Skeletal muscle tissue (tissue), 4 donors: ENCODE measurements around the gene SND1. TPM values are rescaled to one million over a fixed set of nuclear protein-coding genes. Genes with fewer than 3 reads are reported as not detected.

Experiments used
- H3K27ac ChIP-seq: one replicate; pipeline ENCODE4 v1.7.0; 2013; ENCODE audit warnings: mild to moderate bottlenecking, low read depth, low read length, inconsistent platforms
- H3K27me3 ChIP-seq, 3 donors: one replicate each; pipeline ENCODE4 v1.7.0; 2013; ENCODE audit warnings: low read length in 3 of 3; ENCODE audit not compliant: control insufficient read depth in 3 of 3, insufficient read depth in 3 of 3
- H3K36me3 ChIP-seq, 3 donors: one replicate each; pipeline ENCODE4 v1.7.0; 2013; ENCODE audit warnings: low read length in 3 of 3; ENCODE audit not compliant: control insufficient read depth in 3 of 3, insufficient read depth in 3 of 3
- H3K4me1 ChIP-seq, 3 donors: one replicate each; pipeline ENCODE4 v1.7.0; 2013; ENCODE audit warnings: low read length in 3 of 3, mild to moderate bottlenecking in 3 of 3; ENCODE audit not compliant: control insufficient read depth in 3 of 3, insufficient read depth in 3 of 3
- H3K4me3 ChIP-seq, 3 donors: one replicate each; pipeline ENCODE4 v1.7.0; 2013; ENCODE audit warnings: low read length in 3 of 3
- H3K9ac ChIP-seq, 3 donors: one replicate each; pipeline ENCODE4 v1.7.0; 2013; ENCODE audit warnings: low read length in 3 of 3, mild to moderate bottlenecking in 3 of 3, moderate library complexity in 2 of 3, low read depth in 1 of 3
- H3K9me3 ChIP-seq, 3 donors: one replicate each; pipeline ENCODE4 v1.7.0; 2013; ENCODE audit warnings: low read length in 3 of 3; ENCODE audit not compliant: control insufficient read depth in 3 of 3
- total RNA-seq: library from RNA; depleted of rRNA; stranded (reverse); fragments of >200 nt; gene quantifications from one replicate; pipeline ENCODE4 v1.2.3, GENCODE V29; 2014
- donor health status: Osteomylitis.

SND1 gene
- total RNA-seq, 1 donor from 2014 or later, result 104 TPM

- Histone ChIP-seq H3K4me3 (no peak overlapping the region), H3K27me3 (no peaks in the 10 kb centered on the region), H3K4me1 (peaks cover 0 to 2% (median 0%) of the 10 kb centered on the region in 3 donors), H3K27ac (no peak overlapping the region), H3K36me3 (no peaks in the 10 kb centered on the region), H3K9ac (no peak overlapping the region), H3K9me3 (no peaks in the 10 kb centered on the region)
Observed at GRCh38 chr7:128040205-128040604, 388.2 kb downstream of the SND1 start.

GRCh38 chr7:128041203-128041602 lies 389.2 kb downstream of the SND1 start:
- Histone ChIP-seq H3K27ac (no peak overlapping the region), H3K9ac (no peak overlapping the region), H3K9me3 (no peaks in the 10 kb centered on the region), H3K27me3 (no peaks in the 10 kb centered on the region), H3K4me3 (no peak overlapping the region), H3K36me3 (no peaks in the 10 kb centered on the region), H3K4me1 (peaks cover 0 to 2% (median 0%) of the 10 kb centered on the region in 3 donors)

GRCh38 chr7:128042012-128042411 lies 390.0 kb downstream of the SND1 start:
- no peaks in the 10 kb centered on the region for H3K27me3 ChIP-seq
- no peak overlapping the region for H3K27ac ChIP-seq
- H3K9ac ChIP-seq, result no peak overlapping the region
- no peak overlapping the region for H3K4me3 ChIP-seq
- peaks cover 0 to 2% (median 0%) of the 10 kb centered on the region in 3 donors for H3K4me1 ChIP-seq
- no peaks in the 10 kb centered on the region for H3K36me3 ChIP-seq
- no peaks in the 10 kb centered on the region for H3K9me3 ChIP-seq

GRCh38 chr7:128044064-128044463 lies 392.1 kb downstream of the SND1 start:
- Histone ChIP-seq H3K4me1 (peaks cover 0 to 2% (median 0%) of the 10 kb centered on the region in 3 donors), H3K27ac (no peak overlapping the region), H3K9me3 (no peaks in the 10 kb centered on the region)

GRCh38 chr7:128045158-128045557 lies 393.2 kb downstream of the SND1 start:
- no peak overlapping the region for H3K9ac ChIP-seq
- no peaks in the 10 kb centered on the region for H3K27me3 ChIP-seq
- H3K4me3 ChIP-seq, result no peak overlapping the region
- no peaks in the 10 kb centered on the region for H3K36me3 ChIP-seq
- peaks cover 0 to 2% (median 0%) of the 10 kb centered on the region in 3 donors for H3K4me1 ChIP-seq
- no peak overlapping the region for H3K27ac ChIP-seq
- H3K9me3 ChIP-seq, result no peaks in the 10 kb centered on the region

More at GRCh38 chr7:128044064-128044463, 392.1 kb downstream of the SND1 start:
- H3K4me3 ChIP-seq, result no peak overlapping the region
- H3K9ac ChIP-seq, result no peak overlapping the region
- no peaks in the 10 kb centered on the region for H3K27me3 ChIP-seq
- H3K36me3 ChIP-seq, result no peaks in the 10 kb centered on the region

- Histone ChIP-seq H3K4me1 (peaks cover 0 to 2% (median 0%) of the 10 kb centered on the region in 3 donors), H3K36me3 (no peaks in the 10 kb centered on the region), H3K4me3 (no peak overlapping the region), H3K27ac (no peak overlapping the region), H3K9ac (no peak overlapping the region), H3K9me3 (no peaks in the 10 kb centered on the region), H3K27me3 (no peaks in the 10 kb centered on the region)
Observed at GRCh38 chr7:128045766-128046165, 393.8 kb downstream of the SND1 start.

GRCh38 chr7:128052404-128052803 lies 400.4 kb downstream of the SND1 start:
- H3K9me3 ChIP-seq, result no peaks in the 10 kb centered on the region

GRCh38 chr7:128053023-128053422 lies 401.0 kb downstream of the SND1 start:
- Histone ChIP-seq H3K36me3 (no peaks in the 10 kb centered on the region), H3K27me3 (no peaks in the 10 kb centered on the region), H3K4me3 (no peak overlapping the region), H3K9ac (no peak overlapping the region), H3K4me1 (no peaks in the 10 kb centered on the region), H3K9me3 (no peaks in the 10 kb centered on the region), H3K27ac (no peak overlapping the region)

More at GRCh38 chr7:128052404-128052803, 400.4 kb downstream of the SND1 start:
- Histone ChIP-seq H3K9ac (no peak overlapping the region), H3K27ac (no peak overlapping the region), H3K4me1 (no peaks in the 10 kb centered on the region), H3K36me3 (no peaks in the 10 kb centered on the region), H3K4me3 (no peak overlapping the region), H3K27me3 (no peaks in the 10 kb centered on the region)

GRCh38 chr7:128053991-128054390 lies 402.0 kb downstream of the SND1 start:
- H3K4me3 ChIP-seq, result no peak overlapping the region
- H3K36me3 ChIP-seq, result no peaks in the 10 kb centered on the region
- no peaks in the 10 kb centered on the region for H3K9me3 ChIP-seq
- no peak overlapping the region for H3K9ac ChIP-seq
- no peak overlapping the region for H3K27ac ChIP-seq
- no peaks in the 10 kb centered on the region for H3K27me3 ChIP-seq
- no peaks in the 10 kb centered on the region for H3K4me1 ChIP-seq

GRCh38 chr7:128054511-128054910 lies 402.5 kb downstream of the SND1 start:
- no peaks in the 10 kb centered on the region for H3K9me3 ChIP-seq

GRCh38 chr7:128055637-128056036 lies 403.6 kb downstream of the SND1 start:
- no peaks in the 10 kb centered on the region for H3K27me3 ChIP-seq
- no peaks in the 10 kb centered on the region for H3K4me1 ChIP-seq
- no peak overlapping the region for H3K27ac ChIP-seq
- no peak overlapping the region for H3K9ac ChIP-seq
- no peaks in the 10 kb centered on the region for H3K36me3 ChIP-seq
- H3K9me3 ChIP-seq, result no peaks in the 10 kb centered on the region
- no peak overlapping the region for H3K4me3 ChIP-seq

More at GRCh38 chr7:128054511-128054910, 402.5 kb downstream of the SND1 start:
- H3K27ac ChIP-seq, result no peak overlapping the region
- no peaks in the 10 kb centered on the region for H3K4me1 ChIP-seq
- H3K27me3 ChIP-seq, result no peaks in the 10 kb centered on the region
- no peak overlapping the region for H3K4me3 ChIP-seq
- no peaks in the 10 kb centered on the region for H3K36me3 ChIP-seq
- no peak overlapping the region for H3K9ac ChIP-seq
